ENCODE measurements around the gene ZNF565. TPM values are rescaled to one million over a fixed set of nuclear protein-coding genes. Genes with fewer than 3 reads are reported as not detected.

The ZNF565 gene
- total and polyA plus RNA-seq, 2 of the 13 experiments (the other 11 are each of a cell fraction or from before 2014, with no cell fraction given) = 1.8 to 5.2 TPM

- no TSS peak for BruUV-seq (replicated peaks)
- peaks cover 16% of the 10 kb centered on the region for H4K20me1 ChIP-seq (ENCODE audit: insufficient read depth, low read length)
- no peaks in the 10 kb centered on the region for H3K9me3 ChIP-seq (ENCODE audit: low read length)
- TF ChIP-seq RORA (CRISPR knock-in tag; IDR thresholded peaks at IDR 0.05) (no peak), ZC3H13 (CRISPR knock-in tag; IDR thresholded peaks at IDR 0.05) (no peak), MLXIP (CRISPR knock-in tag; IDR thresholded peaks at IDR 0.05; ENCODE audit: borderline replicate concordance) (no peak), AHR (CRISPR knock-in tag; IDR thresholded peaks at IDR 0.05) (no peak)
- H3K4me1 ChIP-seq (ENCODE audit: insufficient read depth, low read length) = peaks cover 28% of the 10 kb centered on the region
- DNase-seq (ENCODE audit: low spot score) (no peak), ATAC-seq (no peak), FAIRE-seq (no peak)
- H3K4me2 ChIP-seq (ENCODE audit: low read depth, low read length) = no peak overlapping the region
- POLR2A ChIA-PET = no interaction called here
- 96% methylated on average over 4 of the region's 4 CpGs for WGBS (ENCODE audit: low lambda C conversion rate)
- CTCF ChIA-PET (ENCODE audit: low intra/inter-chr PET ratio, low total read pairs) = no interaction called here
- peaks cover 7 to 32% of the 10 kb centered on the region in 2 experiments for H3K36me3 ChIP-seq (replicated peaks in 1 of 2; ENCODE audit: control insufficient read depth in 1 of 2, insufficient read depth in 2 of 2, low read length in 2 of 2)
- no peak overlapping the region for H3K4me3 ChIP-seq (replicated peaks in 1 of 3; ENCODE audit: insufficient read depth in 1 of 3, low read depth in 2 of 3, low read length in 3 of 3)
- peaks cover 69% of the 10 kb centered on the region for H3K79me2 ChIP-seq (ENCODE audit: insufficient read depth, low read length)
- no peak overlapping the region for H3K9ac ChIP-seq (ENCODE audit: insufficient read depth, low read depth, low read length)
- intact Hi-C loops (cut with micrococcal nuclease; ENCODE audit: unreplicated experiment) (no loop called here), in situ Hi-C loops (cut with HindIII; ENCODE audit: extremely low pct_ligation_motif_present, low pct_unique_long_range_greater_than_20kb) (no loop called here)
- H3K27me3 ChIP-seq (ENCODE audit: control insufficient read depth in 1 of 2, insufficient read depth in 2 of 2, low read length in 2 of 2) = no peaks in the 10 kb centered on the region
- H2AFZ ChIP-seq (ENCODE audit: low read length) = no peak overlapping the region
- H3K27ac ChIP-seq (ENCODE audit: extremely low read length, insufficient read depth, low read length) = no peak overlapping the region
Measured at GRCh38 chr19:36222503-36222902, 8.0 kb upstream of the ZNF565 start.

- H3K27me3 ChIP-seq (ENCODE audit: control insufficient read depth in 1 of 2, insufficient read depth in 2 of 2, low read length in 2 of 2) = no peaks in the 10 kb centered on the region
- FAIRE-seq (no peak), ATAC-seq (no peak), DNase-seq (ENCODE audit: low spot score) (no peak)
- H3K27ac ChIP-seq (ENCODE audit: extremely low read length, insufficient read depth, low read length) = no peak overlapping the region
- intact Hi-C loops (cut with micrococcal nuclease; ENCODE audit: unreplicated experiment) (no loop called here), in situ Hi-C loops (cut with HindIII; ENCODE audit: extremely low pct_ligation_motif_present, low pct_unique_long_range_greater_than_20kb) (no loop called here)
- H3K36me3 ChIP-seq (replicated peaks in 1 of 2; ENCODE audit: control insufficient read depth in 1 of 2, insufficient read depth in 2 of 2, low read length in 2 of 2) = peaks cover 7 to 27% of the 10 kb centered on the region in 2 experiments
- peaks cover 16% of the 10 kb centered on the region for H4K20me1 ChIP-seq (ENCODE audit: insufficient read depth, low read length)
- H3K9me3 ChIP-seq (ENCODE audit: low read length) = no peaks in the 10 kb centered on the region
- peaks cover 71% of the 10 kb centered on the region for H3K79me2 ChIP-seq (ENCODE audit: insufficient read depth, low read length)
- H3K4me1 ChIP-seq (ENCODE audit: insufficient read depth, low read length) = peaks cover 38% of the 10 kb centered on the region
- POLR2A ChIA-PET = interaction anchor here (0.6 kb wide), 1 partner anchor 17 kb away, joined by 3 read pairs; no protein-coding TSS in a partner anchor
- no peak overlapping the region for H3K4me3 ChIP-seq (replicated peaks in 1 of 3; ENCODE audit: insufficient read depth in 1 of 3, low read depth in 2 of 3, low read length in 3 of 3)
- 98% methylated on average over 4 of the region's 4 CpGs for WGBS (ENCODE audit: low lambda C conversion rate)
- CTCF ChIA-PET (ENCODE audit: low intra/inter-chr PET ratio, low total read pairs) = no interaction called here
- TF ChIP-seq SOX6 (IDR thresholded peaks at IDR 0.05) = no peak
- TF ChIP-seq SOX6 (CRISPR knock-in tag; IDR thresholded peaks at IDR 0.05) = no peak
- peak; percentile 64; the same call in 1 of the 2 replicates for TF ChIP-seq FOXA1 (IDR thresholded peaks at IDR 0.05)
- TF ChIP-seq FOXA1 (CRISPR knock-in tag; IDR thresholded peaks at IDR 0.05) = no peak
- no peak overlapping the region for H3K9ac ChIP-seq (ENCODE audit: insufficient read depth, low read depth, low read length)
- no peak overlapping the region for H2AFZ ChIP-seq (ENCODE audit: low read length)
- no peak overlapping the region for H3K4me2 ChIP-seq (ENCODE audit: low read depth, low read length)
- BruUV-seq (replicated peaks) = no TSS peak
Measured at GRCh38 chr19:36221474-36221873, 7.0 kb upstream of the ZNF565 start.

All from HepG2 (cell line).